HCT116 (cell line): ENCODE measurements around the gene ZNF20. TPM values are rescaled to one million over a fixed set of nuclear protein-coding genes. Genes with fewer than 3 reads are reported as not detected.

Experiments
- ATAC-seq: fragments of 200-7000 bp; cut with Tn5 transposase; 2 replicates; pipeline ENCODE4 v1.9.1; 2020; ENCODE audit warnings: mild to moderate bottlenecking, moderate library complexity
- BruUV-seq: library from RNA; stranded (reverse); fragments of 400-500 nt; replicated peaks from 2 replicates; lab custom pipeline; 2021; lab: Mats Ljungman, UMichigan
- CTCF ChIA-PET: fragments of 300-600 bp; sonication (Branson Sonifier 250); formaldehyde crosslinking; loops from one replicate; lab custom pipeline; 2021; ENCODE audit warnings: antibody characterized with exemption; lab: Charles Lee
- POLR2A ChIA-PET: fragments of 300-600, 350-600 bp; sonication (Branson Sonifier 250); formaldehyde crosslinking; loops from one replicate; lab custom pipeline; 2021; ENCODE audit warnings: antibody characterized with exemption; lab: Charles Lee
- RAD21 ChIA-PET, 2 experiments: fragments of 300-600 bp; sonication (Branson Sonifier 250); formaldehyde crosslinking; loops; one replicate each; lab custom pipeline; 2023; ENCODE audit warnings: low total read pairs in 2 of 2; ENCODE audit not compliant: uncharacterized antibody in 2 of 2, unreplicated experiment in 2 of 2, low non-redundant PET in 1 of 2; lab: Charles Lee
- DNase-seq: peaks from one replicate; pipeline ENCODE4 v3.0.0-alpha.2; 2010; ENCODE audit warnings: low read depth, low spot score
- H2AFZ ChIP-seq: fragments of 200-600 bp; shearing (Covaris generic), sonication (generic); 2 replicates; pipeline ENCODE4 v1.6.1; 2017; ENCODE audit warnings: low read depth, mixed run types, mixed read lengths, antibody characterized with exemption, low read length; ENCODE audit not compliant: poor library complexity, severe bottlenecking
- H3K27ac ChIP-seq: 2 replicates; pipeline ENCODE4 v1.5.1; 2012; ENCODE audit warnings: low read depth, low read length
- H3K27me3 ChIP-seq: fragments of 200-600 bp; sonication (generic); 2 replicates; pipeline ENCODE4 v1.6.1; 2016; ENCODE audit warnings: mixed run types, low read length, mixed read lengths; ENCODE audit not compliant: insufficient read depth
- H3K36me3 ChIP-seq, 2 experiments: fragments of 200-500 bp in 1 of 2; fragments of 200-600 bp in 1 of 2; sonication (Bioruptor generic) in 1 of 2; sonication (generic) in 1 of 2; 2 replicates each; pipeline versions ENCODE4 v1.5.1 to v1.6.1; 2014 to 2016; ENCODE audit warnings: low read length in 2 of 2, inconsistent platforms in 1 of 2, mixed read lengths in 1 of 2, mixed run types in 1 of 2; ENCODE audit not compliant: insufficient read depth in 2 of 2, control insufficient read depth in 1 of 2
- H3K4me1 ChIP-seq, 2 experiments: fragments of 200-600 bp in 1 of 2; sonication (generic) in 1 of 2; 2 replicates each; pipeline versions ENCODE4 v1.5.1 to v1.6.1; 2012 to 2017; ENCODE audit warnings: low read length in 2 of 2, inconsistent platforms in 1 of 2, mild to moderate bottlenecking in 1 of 2, mixed read lengths in 1 of 2, mixed run types in 1 of 2, moderate library complexity in 1 of 2; ENCODE audit not compliant: insufficient read depth in 2 of 2, control insufficient read depth in 1 of 2
- H3K4me2 ChIP-seq: fragments of 200-600 bp; sonication (generic); 2 replicates; pipeline ENCODE4 v1.6.1; 2017; ENCODE audit warnings: mixed run types, low read length, mixed read lengths
- H3K4me3 ChIP-seq, 2 experiments: fragments of 200-600 bp in 1 of 2; sonication (generic) in 1 of 2; replicated peaks in 1 of 2; 2 replicates each; pipeline ENCODE4 v1.5.1; 2011 to 2016; ENCODE audit warnings: low read length in 2 of 2, control low read depth in 1 of 2, low read depth in 1 of 2, mild to moderate bottlenecking in 1 of 2, mixed read lengths in 1 of 2, mixed run types in 1 of 2
- H3K79me2 ChIP-seq: fragments of 200-600 bp; sonication (generic); 2 replicates; pipeline ENCODE4 v1.6.1; 2017; ENCODE audit warnings: mild to moderate bottlenecking, mixed run types, low read length, moderate library complexity, mixed read lengths; ENCODE audit not compliant: insufficient read depth
- H3K9ac ChIP-seq: fragments of 200-600 bp; sonication (generic); 2 replicates; pipeline ENCODE4 v1.6.1; 2016; ENCODE audit warnings: low read length, mixed read lengths
- H3K9me2 ChIP-seq: fragments of 200-600 bp; sonication (generic), shearing (Covaris generic); 2 replicates; pipeline ENCODE4 v1.6.1; 2017; ENCODE audit warnings: mixed run types, mild to moderate bottlenecking, moderate library complexity; ENCODE audit not compliant: insufficient read depth
- H3K9me3 ChIP-seq, 2 experiments: fragments of 200-500 bp in 1 of 2; fragments of 200-600 bp in 1 of 2; sonication (Bioruptor generic) in 1 of 2; sonication (generic) in 1 of 2; 2 replicates each; pipeline ENCODE4 v1.6.1; 2014 to 2017; ENCODE audit warnings: low read length in 2 of 2, mixed read lengths in 2 of 2, inconsistent platforms in 1 of 2, low read depth in 1 of 2, mild to moderate bottlenecking in 1 of 2, mixed run types in 1 of 2, moderate library complexity in 1 of 2; ENCODE audit not compliant: control insufficient read depth in 1 of 2, insufficient read depth in 1 of 2
- H4K20me1 ChIP-seq: fragments of 200-600 bp; sonication (generic), shearing (Covaris generic); 2 replicates; pipeline ENCODE4 v1.6.1; 2017; ENCODE audit warnings: mixed run types, mild to moderate bottlenecking, moderate library complexity; ENCODE audit not compliant: insufficient read depth
- CBX3 ChIP-seq: IDR thresholded peaks from 2 replicates; pipeline ENCODE4 v1.6.1; 2012; ENCODE audit warnings: low read depth
- EGR1 ChIP-seq: IDR thresholded peaks from 2 replicates; pipeline ENCODE4 v1.6.1; 2012; ENCODE audit warnings: low read depth
- EZH2 ChIP-seq: fragments of 200-600 bp; sonication (generic); IDR thresholded peaks from 2 replicates; pipeline ENCODE4 v1.6.1; 2017; ENCODE audit warnings: antibody characterized with exemption, mixed run types
- FOSL1 ChIP-seq: IDR thresholded peaks from 2 replicates; pipeline ENCODE4 v1.6.1; 2012; ENCODE audit warnings: low read depth
- JUND ChIP-seq: IDR thresholded peaks from 2 replicates; pipeline ENCODE4 v1.6.1; 2012
- POLR2AphosphoS5 ChIP-seq: IDR thresholded peaks from 2 replicates; pipeline ENCODE4 v1.6.1; 2011; ENCODE audit warnings: mild to moderate bottlenecking, low read depth, low read length, moderate library complexity
- SIN3A ChIP-seq: IDR thresholded peaks from 2 replicates; pipeline ENCODE4 v1.6.1; 2012; ENCODE audit warnings: low read depth
- YY1 ChIP-seq: IDR thresholded peaks from 2 replicates; pipeline ENCODE4 v1.6.1; 2011; ENCODE audit warnings: low read length, low read depth, moderate library complexity, mild to moderate bottlenecking; ENCODE audit not compliant: insufficient replicate concordance; ENCODE audit errors: extremely low read depth
- ZFX ChIP-seq: fragments of 450-650 bp; IDR thresholded peaks from 2 replicates; pipeline ENCODE4 v1.6.1; 2017
- ZNF274 ChIP-seq: fragments of 200-500 bp; sonication (Bioruptor generic); IDR thresholded peaks from 2 replicates; pipeline ENCODE4 v1.6.1; 2014; ENCODE audit warnings: mild to moderate bottlenecking, low read depth, low read length, inconsistent platforms
- intact Hi-C: fragments of 100-400 bp; cut with micrococcal nuclease; formaldehyde crosslinking; loops from 2 replicates; pipeline ENCODE4 v1.10.0; 2022
- total RNA-seq: library from RNA; stranded (reverse); gene quantifications from one replicate; pipeline ENCODE4 v1.2.1, GENCODE V29; 2021; ENCODE audit not compliant: unreplicated experiment
- TF ChIP-seq, protein P1 (sequence below): IDR thresholded peaks from 2 replicates; pipeline ENCODE4 v1.6.1; 2011; ENCODE audit warnings: mild to moderate bottlenecking, low read length, moderate library complexity; ENCODE audit not compliant: insufficient replicate concordance; ENCODE audit errors: extremely low read depth
- TF ChIP-seq, protein P2 (sequence below), 3 experiments: fragments of 200-600 bp in 1 of 3; sonication (generic) in 1 of 3; IDR thresholded peaks in 2 of 3; conservative IDR thresholded peaks in 1 of 3; 2 replicates each; pipeline ENCODE4 v1.5.1; 2012 to 2017; ENCODE audit warnings: low read depth in 2 of 3, low read length in 2 of 3, antibody characterized with exemption in 1 of 3, borderline replicate concordance in 1 of 3, control low read depth in 1 of 3, mild to moderate bottlenecking in 1 of 3, mixed read lengths in 1 of 3, mixed run types in 1 of 3, moderate library complexity in 1 of 3; ENCODE audit not compliant: insufficient read depth in 1 of 3
- TF ChIP-seq, protein P3 (sequence below): IDR thresholded peaks from 2 replicates; pipeline ENCODE4 v1.6.1; 2012

Gene ZNF20
- total RNA-seq, 1 experiment from 2014 or later: 1.0 TPM

DNA sequence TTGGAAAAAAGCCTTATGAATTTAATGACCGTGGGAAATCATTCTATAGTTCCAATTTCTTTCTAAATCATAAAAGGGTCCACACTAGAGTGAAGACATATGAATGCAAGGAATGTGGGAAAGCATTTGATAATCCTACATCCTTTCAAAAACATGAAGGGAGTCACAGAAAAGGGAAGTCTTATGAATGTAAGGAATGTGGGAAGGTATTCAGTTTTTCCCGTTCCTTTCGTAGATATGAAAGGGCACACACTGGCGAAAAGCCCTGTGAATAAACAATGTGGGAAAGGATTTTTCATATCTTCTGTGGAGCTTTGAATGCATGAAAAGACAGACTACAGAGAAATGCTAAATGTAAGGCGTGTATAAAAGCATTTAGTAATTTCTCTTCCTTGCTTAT lies 27.0 kb downstream of the ZNF20 start:
- Histone ChIP-seq H3K27me3 (no peaks in the 10 kb centered on the region), H3K27ac (no peak overlapping the region), H3K79me2 (no peaks in the 10 kb centered on the region), H4K20me1 (no peaks in the 10 kb centered on the region), H3K9ac (no peak overlapping the region), H3K9me3 (peaks cover 0 to 9% of the 10 kb centered on the region in 2 experiments; a peak in 2 of 4 replicates), H3K36me3 (no peaks in the 10 kb centered on the region), H2AFZ (no peak overlapping the region), H3K4me2 (no peak overlapping the region), H3K9me2 (no peaks in the 10 kb centered on the region), H3K4me1 (no peaks in the 10 kb centered on the region), H3K4me3 (no peak overlapping the region)
- CTCF ChIA-PET: no interaction called here
- RAD21 ChIA-PET: no interaction called here
- ATAC-seq (no peak), DNase-seq (no peak)
- no TSS peak for BruUV-seq
- intact Hi-C loops: no loop called here
- POLR2A ChIA-PET: no interaction called here
- TF ChIP-seq ZFX (no peak), JUND (no peak), EGR1 (no peak), EZH2 (no peak), CBX3 (no peak), FOSL1 (no peak), YY1 (no peak), POLR2AphosphoS5 (no peak), SIN3A (no peak), ZNF274 (no peak)
- TF ChIP-seq, protein P1, sequence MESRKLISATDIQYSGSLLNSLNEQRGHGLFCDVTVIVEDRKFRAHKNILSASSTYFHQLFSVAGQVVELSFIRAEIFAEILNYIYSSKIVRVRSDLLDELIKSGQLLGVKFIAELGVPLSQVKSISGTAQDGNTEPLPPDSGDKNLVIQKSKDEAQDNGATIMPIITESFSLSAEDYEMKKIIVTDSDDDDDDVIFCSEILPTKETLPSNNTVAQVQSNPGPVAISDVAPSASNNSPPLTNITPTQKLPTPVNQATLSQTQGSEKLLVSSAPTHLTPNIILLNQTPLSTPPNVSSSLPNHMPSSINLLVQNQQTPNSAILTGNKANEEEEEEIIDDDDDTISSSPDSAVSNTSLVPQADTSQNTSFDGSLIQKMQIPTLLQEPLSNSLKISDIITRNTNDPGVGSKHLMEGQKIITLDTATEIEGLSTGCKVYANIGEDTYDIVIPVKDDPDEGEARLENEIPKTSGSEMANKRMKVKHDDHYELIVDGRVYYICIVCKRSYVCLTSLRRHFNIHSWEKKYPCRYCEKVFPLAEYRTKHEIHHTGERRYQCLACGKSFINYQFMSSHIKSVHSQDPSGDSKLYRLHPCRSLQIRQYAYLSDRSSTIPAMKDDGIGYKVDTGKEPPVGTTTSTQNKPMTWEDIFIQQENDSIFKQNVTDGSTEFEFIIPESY: no peak
- TF ChIP-seq, protein P2, sequence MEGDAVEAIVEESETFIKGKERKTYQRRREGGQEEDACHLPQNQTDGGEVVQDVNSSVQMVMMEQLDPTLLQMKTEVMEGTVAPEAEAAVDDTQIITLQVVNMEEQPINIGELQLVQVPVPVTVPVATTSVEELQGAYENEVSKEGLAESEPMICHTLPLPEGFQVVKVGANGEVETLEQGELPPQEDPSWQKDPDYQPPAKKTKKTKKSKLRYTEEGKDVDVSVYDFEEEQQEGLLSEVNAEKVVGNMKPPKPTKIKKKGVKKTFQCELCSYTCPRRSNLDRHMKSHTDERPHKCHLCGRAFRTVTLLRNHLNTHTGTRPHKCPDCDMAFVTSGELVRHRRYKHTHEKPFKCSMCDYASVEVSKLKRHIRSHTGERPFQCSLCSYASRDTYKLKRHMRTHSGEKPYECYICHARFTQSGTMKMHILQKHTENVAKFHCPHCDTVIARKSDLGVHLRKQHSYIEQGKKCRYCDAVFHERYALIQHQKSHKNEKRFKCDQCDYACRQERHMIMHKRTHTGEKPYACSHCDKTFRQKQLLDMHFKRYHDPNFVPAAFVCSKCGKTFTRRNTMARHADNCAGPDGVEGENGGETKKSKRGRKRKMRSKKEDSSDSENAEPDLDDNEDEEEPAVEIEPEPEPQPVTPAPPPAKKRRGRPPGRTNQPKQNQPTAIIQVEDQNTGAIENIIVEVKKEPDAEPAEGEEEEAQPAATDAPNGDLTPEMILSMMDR (IDR thresholded peaks at IDR 0.05 in 2 of 3, conservative IDR thresholded peaks at IDR 0.05 in 1 of 3; ENCODE audit: borderline replicate concordance in 1 of 3, insufficient read depth in 1 of 3, low read depth in 2 of 3, low read length in 2 of 3): no peak
- TF ChIP-seq, protein P3, sequence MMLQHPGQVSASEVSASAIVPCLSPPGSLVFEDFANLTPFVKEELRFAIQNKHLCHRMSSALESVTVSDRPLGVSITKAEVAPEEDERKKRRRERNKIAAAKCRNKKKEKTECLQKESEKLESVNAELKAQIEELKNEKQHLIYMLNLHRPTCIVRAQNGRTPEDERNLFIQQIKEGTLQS: no peak
